GM23338 (cell line): ENCODE results near the gene ERCC1. TPM values are rescaled to one million over a fixed set of nuclear protein-coding genes. Genes with fewer than 3 reads are reported as not detected.

ENCODE experiments used
- ATAC-seq: fragments of 200-7000 bp; cut with Tn5 transposase; 3 replicates; pipeline ENCODE4 v1.9.1; 2020
- DNase-seq: peaks from one replicate; pipeline ENCODE4 v3.0.0-alpha.2; 2015; ENCODE audit warnings: low spot score
- H2AFZ ChIP-seq: fragments of 200-600 bp; sonication (generic); 2 replicates; pipeline ENCODE4 v1.8.0; 2016; ENCODE audit warnings: antibody characterized with exemption, mild to moderate bottlenecking, moderate library complexity
- H3F3A ChIP-seq: fragments of 200-600 bp; sonication (generic); replicated peaks from 2 replicates; pipeline ENCODE4 v1.8.0; 2017; ENCODE audit warnings: antibody characterized with exemption, mixed run types, low read depth
- H3K27ac ChIP-seq: fragments of 200-600 bp; sonication (generic); 2 replicates; pipeline ENCODE4 v1.6.1; 2016; ENCODE audit warnings: low read depth
- H3K27me3 ChIP-seq: fragments of 200-600 bp; sonication (generic); 2 replicates; pipeline ENCODE4 v1.8.0; 2016; ENCODE audit warnings: mild to moderate bottlenecking, mixed run types, moderate library complexity; ENCODE audit not compliant: insufficient read depth
- H3K36me3 ChIP-seq: fragments of 200-600 bp; sonication (generic); 2 replicates; pipeline ENCODE4 v1.8.0; 2016; ENCODE audit warnings: mild to moderate bottlenecking; ENCODE audit not compliant: insufficient read depth
- H3K4me1 ChIP-seq: fragments of 200-600 bp; sonication (generic); 2 replicates; pipeline ENCODE4 v1.8.0; 2016; ENCODE audit warnings: mild to moderate bottlenecking, moderate library complexity; ENCODE audit not compliant: insufficient read depth
- H3K4me2 ChIP-seq: fragments of 200-600 bp; sonication (generic); 2 replicates; pipeline ENCODE4 v1.7.1; 2017; ENCODE audit warnings: mixed run types
- H3K4me3 ChIP-seq: fragments of 200-600 bp; sonication (generic); 2 replicates; pipeline ENCODE4 v1.6.1; 2016; ENCODE audit warnings: mixed run types
- H3K79me2 ChIP-seq: fragments of 200-600 bp; sonication (generic); replicated peaks from 2 replicates; pipeline ENCODE4 v1.8.0; 2017; ENCODE audit warnings: mild to moderate bottlenecking; ENCODE audit not compliant: insufficient read depth
- H3K9me2 ChIP-seq: fragments of 200-600 bp; sonication (generic); 2 replicates; pipeline ENCODE4 v1.8.0; 2017; ENCODE audit not compliant: insufficient read depth
- H4K20me1 ChIP-seq: fragments of 200-600 bp; sonication (generic); replicated peaks from 2 replicates; pipeline ENCODE4 v1.8.0; 2017; ENCODE audit warnings: mild to moderate bottlenecking; ENCODE audit not compliant: insufficient read depth
- H3K27ac Mint-ChIP-seq: 2 replicates; pipeline ENCODE4 v1.8.0; 2020; ENCODE audit warnings: inconsistent platforms, mild to moderate bottlenecking, moderate library complexity, mixed read lengths
- H3K27me3 Mint-ChIP-seq: 3 replicates; pipeline ENCODE4 v1.8.0; 2022; ENCODE audit warnings: low read depth, mild to moderate bottlenecking, moderate library complexity, mixed read lengths, inconsistent platforms; ENCODE audit not compliant: insufficient read depth, poor library complexity
- H3K36me3 Mint-ChIP-seq: 3 replicates; pipeline ENCODE4 v1.8.0; 2021; ENCODE audit warnings: low read depth, mild to moderate bottlenecking, inconsistent platforms, moderate library complexity, mixed read lengths
- H3K4me1 Mint-ChIP-seq: 3 replicates; pipeline ENCODE4 v1.8.0; 2020; ENCODE audit warnings: mild to moderate bottlenecking, inconsistent platforms, mixed read lengths
- H3K4me3 Mint-ChIP-seq: 3 replicates; pipeline ENCODE4 v1.8.0; 2021; ENCODE audit warnings: moderate library complexity, mild to moderate bottlenecking, inconsistent platforms, mixed read lengths
- H3K9me3 Mint-ChIP-seq: 3 replicates; pipeline ENCODE4 v1.8.0; 2020; ENCODE audit warnings: moderate library complexity, mild to moderate bottlenecking, inconsistent platforms, mixed read lengths
- JUNB ChIP-seq: IDR thresholded peaks from one replicate; pipeline ENCODE4 v1.6.1; 2016; ENCODE audit warnings: antibody characterized with exemption; ENCODE audit not compliant: unreplicated experiment
- NANOG ChIP-seq: IDR thresholded peaks from 2 replicates; pipeline ENCODE4 v1.6.1; 2016; ENCODE audit warnings: antibody characterized with exemption, borderline replicate concordance
- POLR2AphosphoS5 ChIP-seq: IDR thresholded peaks from 2 replicates; pipeline ENCODE4 v1.6.1; 2016; ENCODE audit warnings: antibody characterized with exemption, low read depth
- ZNF114 ChIP-seq: fragments of 250-450 bp; sonication (Bioruptor Pico); IDR thresholded peaks from 2 replicates; pipeline ENCODE4 v1.5.0; 2020; ENCODE audit warnings: mild to moderate bottlenecking, moderate library complexity
- polyA plus RNA-seq: library from polyadenylated mRNA; unstranded; fragments of >200 nt; fragmentation: Nextera tagmentation; extraction: Ambion mirVana; gene quantifications from 2 replicates; pipeline ENCODE4 v1.2.1, GENCODE V29; 2016
- total RNA-seq: library from RNA; depleted of rRNA; stranded (reverse); fragments of >200 nt; shearing (Covaris generic); gene quantifications from 2 replicates; pipeline ENCODE4 v1.2.3, GENCODE V29; 2014
- TF ChIP-seq, protein P1 (sequence below), 2 experiments: fragments of 200-600 bp in 1 of 2; sonication (generic) in 1 of 2; conservative IDR thresholded peaks; 2 replicates each; pipeline versions ENCODE4 v1.5.1 to v1.6.1; 2016 to 2017; ENCODE audit warnings: antibody characterized with exemption in 2 of 2, low read depth in 2 of 2, mild to moderate bottlenecking in 2 of 2, moderate library complexity in 1 of 2
- TF ChIP-seq, protein P2 (sequence below): fragments of 250-450 bp; sonication (Bioruptor Pico); IDR thresholded peaks from 2 replicates; pipeline ENCODE4 v1.5.0; 2020; ENCODE audit warnings: mild to moderate bottlenecking, moderate library complexity

ERCC1 gene
- total and polyA plus RNA-seq, 2 experiments from 2014 or later, result 39.0 to 52.3 TPM

DNA sequence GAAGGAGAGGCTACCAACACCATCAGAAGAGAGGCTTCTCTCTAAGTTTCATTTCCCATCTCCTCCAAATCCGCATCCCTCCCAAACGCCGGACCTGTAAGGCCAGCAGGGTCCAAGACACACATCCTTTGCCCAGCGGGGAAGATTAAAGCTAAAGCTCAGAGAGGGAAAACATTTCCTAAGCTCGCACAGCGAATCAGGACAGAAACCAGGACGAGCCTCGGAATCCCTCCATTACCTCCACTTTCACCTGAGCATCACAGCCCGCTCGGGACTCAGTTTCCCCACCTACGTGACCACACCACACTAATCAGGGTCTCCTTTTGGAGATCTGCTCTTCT lies 43.4 kb upstream of the ERCC1 start:
- Mint-ChIP-seq H3K9me3 (no peaks in the 10 kb centered on the region), H3K4me3 (peak overlapping the region; percentile 87), H3K27ac (no peak overlapping the region), H3K27me3 (peaks cover 32% of the 10 kb centered on the region), H3K36me3 (no peaks in the 10 kb centered on the region; the same call in 2 of the 3 replicates), H3K4me1 (peaks cover 15% of the 10 kb centered on the region)
- Histone ChIP-seq H3K4me1 (peaks cover 18% of the 10 kb centered on the region; the same call in 1 of the 2 replicates), H3K27ac (no peak overlapping the region), H3K4me2 (peak overlapping the region; percentile 98), H2AFZ (peak overlapping the region; percentile 100), H3K27me3 (peaks cover 36% of the 10 kb centered on the region), H3K36me3 (no peaks in the 10 kb centered on the region), H4K20me1 (no peaks in the 10 kb centered on the region), H3K9me2 (no peaks in the 10 kb centered on the region), H3K79me2 (no peaks in the 10 kb centered on the region), H3F3A (peaks cover 17% of the 10 kb centered on the region), H3K4me3 (peak overlapping the region; percentile 95)
- DNase-seq (peak; percentile 47), ATAC-seq (no peak)
- TF ChIP-seq NANOG (no peak), POLR2AphosphoS5 (no peak), ZNF114 (CRISPR knock-in tag) (no peak)

DNA sequence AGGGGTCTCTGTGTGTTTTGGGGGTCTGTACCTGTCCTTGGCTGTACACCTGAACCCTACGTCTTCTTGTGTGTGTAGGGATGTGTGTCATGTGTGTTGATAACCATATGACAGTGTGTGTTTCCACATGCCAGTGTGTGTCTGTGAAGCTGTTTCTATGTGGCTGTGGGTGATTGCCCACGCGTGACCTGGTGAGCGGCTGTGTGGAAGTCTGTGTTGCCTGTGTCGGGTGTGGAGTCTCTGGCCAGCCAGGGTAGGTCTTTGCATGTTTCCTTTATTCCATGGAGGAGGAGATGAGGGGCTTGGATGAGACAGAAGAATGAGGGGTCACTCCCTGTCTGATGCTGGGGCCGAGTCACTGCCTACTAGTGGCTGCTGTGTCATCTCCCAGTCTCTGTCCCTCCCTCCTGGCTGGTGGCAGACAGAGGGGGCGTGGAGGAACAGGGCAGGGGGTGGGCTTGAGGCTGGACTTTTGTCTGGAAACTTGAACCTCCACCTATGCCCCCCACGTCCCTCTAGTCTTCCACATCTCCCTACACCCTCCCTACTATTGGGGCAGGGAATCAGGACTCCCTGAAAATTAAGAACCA lies 41.2 kb upstream of the ERCC1 start:
- Histone ChIP-seq H4K20me1 (no peaks in the 10 kb centered on the region; the same call in 1 of the 2 replicates), H3K36me3 (no peaks in the 10 kb centered on the region), H3K27ac (no peak overlapping the region), H3F3A (peaks cover 15% of the 10 kb centered on the region), H3K4me3 (no peak overlapping the region), H3K4me2 (no peak overlapping the region), H2AFZ (no peak overlapping the region), H3K4me1 (peaks cover 11% of the 10 kb centered on the region; the same call in 1 of the 2 replicates), H3K79me2 (no peaks in the 10 kb centered on the region), H3K27me3 (peaks cover 21% of the 10 kb centered on the region), H3K9me2 (no peaks in the 10 kb centered on the region)
- Mint-ChIP-seq H3K27me3 (peaks cover 19% of the 10 kb centered on the region), H3K27ac (no peak overlapping the region), H3K4me3 (no peak overlapping the region), H3K36me3 (no peaks in the 10 kb centered on the region; the same call in 2 of the 3 replicates), H3K4me1 (peaks cover 15% of the 10 kb centered on the region), H3K9me3 (no peaks in the 10 kb centered on the region; the same call in 2 of the 3 replicates)
- no peak for DNase-seq
- TF ChIP-seq, protein P1, sequence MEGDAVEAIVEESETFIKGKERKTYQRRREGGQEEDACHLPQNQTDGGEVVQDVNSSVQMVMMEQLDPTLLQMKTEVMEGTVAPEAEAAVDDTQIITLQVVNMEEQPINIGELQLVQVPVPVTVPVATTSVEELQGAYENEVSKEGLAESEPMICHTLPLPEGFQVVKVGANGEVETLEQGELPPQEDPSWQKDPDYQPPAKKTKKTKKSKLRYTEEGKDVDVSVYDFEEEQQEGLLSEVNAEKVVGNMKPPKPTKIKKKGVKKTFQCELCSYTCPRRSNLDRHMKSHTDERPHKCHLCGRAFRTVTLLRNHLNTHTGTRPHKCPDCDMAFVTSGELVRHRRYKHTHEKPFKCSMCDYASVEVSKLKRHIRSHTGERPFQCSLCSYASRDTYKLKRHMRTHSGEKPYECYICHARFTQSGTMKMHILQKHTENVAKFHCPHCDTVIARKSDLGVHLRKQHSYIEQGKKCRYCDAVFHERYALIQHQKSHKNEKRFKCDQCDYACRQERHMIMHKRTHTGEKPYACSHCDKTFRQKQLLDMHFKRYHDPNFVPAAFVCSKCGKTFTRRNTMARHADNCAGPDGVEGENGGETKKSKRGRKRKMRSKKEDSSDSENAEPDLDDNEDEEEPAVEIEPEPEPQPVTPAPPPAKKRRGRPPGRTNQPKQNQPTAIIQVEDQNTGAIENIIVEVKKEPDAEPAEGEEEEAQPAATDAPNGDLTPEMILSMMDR (conservative IDR thresholded peaks at IDR 0.05; ENCODE audit: low read depth in 2 of 2), result peak in 1 of 2 experiments; percentile 39; a peak in 2 of 4 replicates
- TF ChIP-seq, protein P2, sequence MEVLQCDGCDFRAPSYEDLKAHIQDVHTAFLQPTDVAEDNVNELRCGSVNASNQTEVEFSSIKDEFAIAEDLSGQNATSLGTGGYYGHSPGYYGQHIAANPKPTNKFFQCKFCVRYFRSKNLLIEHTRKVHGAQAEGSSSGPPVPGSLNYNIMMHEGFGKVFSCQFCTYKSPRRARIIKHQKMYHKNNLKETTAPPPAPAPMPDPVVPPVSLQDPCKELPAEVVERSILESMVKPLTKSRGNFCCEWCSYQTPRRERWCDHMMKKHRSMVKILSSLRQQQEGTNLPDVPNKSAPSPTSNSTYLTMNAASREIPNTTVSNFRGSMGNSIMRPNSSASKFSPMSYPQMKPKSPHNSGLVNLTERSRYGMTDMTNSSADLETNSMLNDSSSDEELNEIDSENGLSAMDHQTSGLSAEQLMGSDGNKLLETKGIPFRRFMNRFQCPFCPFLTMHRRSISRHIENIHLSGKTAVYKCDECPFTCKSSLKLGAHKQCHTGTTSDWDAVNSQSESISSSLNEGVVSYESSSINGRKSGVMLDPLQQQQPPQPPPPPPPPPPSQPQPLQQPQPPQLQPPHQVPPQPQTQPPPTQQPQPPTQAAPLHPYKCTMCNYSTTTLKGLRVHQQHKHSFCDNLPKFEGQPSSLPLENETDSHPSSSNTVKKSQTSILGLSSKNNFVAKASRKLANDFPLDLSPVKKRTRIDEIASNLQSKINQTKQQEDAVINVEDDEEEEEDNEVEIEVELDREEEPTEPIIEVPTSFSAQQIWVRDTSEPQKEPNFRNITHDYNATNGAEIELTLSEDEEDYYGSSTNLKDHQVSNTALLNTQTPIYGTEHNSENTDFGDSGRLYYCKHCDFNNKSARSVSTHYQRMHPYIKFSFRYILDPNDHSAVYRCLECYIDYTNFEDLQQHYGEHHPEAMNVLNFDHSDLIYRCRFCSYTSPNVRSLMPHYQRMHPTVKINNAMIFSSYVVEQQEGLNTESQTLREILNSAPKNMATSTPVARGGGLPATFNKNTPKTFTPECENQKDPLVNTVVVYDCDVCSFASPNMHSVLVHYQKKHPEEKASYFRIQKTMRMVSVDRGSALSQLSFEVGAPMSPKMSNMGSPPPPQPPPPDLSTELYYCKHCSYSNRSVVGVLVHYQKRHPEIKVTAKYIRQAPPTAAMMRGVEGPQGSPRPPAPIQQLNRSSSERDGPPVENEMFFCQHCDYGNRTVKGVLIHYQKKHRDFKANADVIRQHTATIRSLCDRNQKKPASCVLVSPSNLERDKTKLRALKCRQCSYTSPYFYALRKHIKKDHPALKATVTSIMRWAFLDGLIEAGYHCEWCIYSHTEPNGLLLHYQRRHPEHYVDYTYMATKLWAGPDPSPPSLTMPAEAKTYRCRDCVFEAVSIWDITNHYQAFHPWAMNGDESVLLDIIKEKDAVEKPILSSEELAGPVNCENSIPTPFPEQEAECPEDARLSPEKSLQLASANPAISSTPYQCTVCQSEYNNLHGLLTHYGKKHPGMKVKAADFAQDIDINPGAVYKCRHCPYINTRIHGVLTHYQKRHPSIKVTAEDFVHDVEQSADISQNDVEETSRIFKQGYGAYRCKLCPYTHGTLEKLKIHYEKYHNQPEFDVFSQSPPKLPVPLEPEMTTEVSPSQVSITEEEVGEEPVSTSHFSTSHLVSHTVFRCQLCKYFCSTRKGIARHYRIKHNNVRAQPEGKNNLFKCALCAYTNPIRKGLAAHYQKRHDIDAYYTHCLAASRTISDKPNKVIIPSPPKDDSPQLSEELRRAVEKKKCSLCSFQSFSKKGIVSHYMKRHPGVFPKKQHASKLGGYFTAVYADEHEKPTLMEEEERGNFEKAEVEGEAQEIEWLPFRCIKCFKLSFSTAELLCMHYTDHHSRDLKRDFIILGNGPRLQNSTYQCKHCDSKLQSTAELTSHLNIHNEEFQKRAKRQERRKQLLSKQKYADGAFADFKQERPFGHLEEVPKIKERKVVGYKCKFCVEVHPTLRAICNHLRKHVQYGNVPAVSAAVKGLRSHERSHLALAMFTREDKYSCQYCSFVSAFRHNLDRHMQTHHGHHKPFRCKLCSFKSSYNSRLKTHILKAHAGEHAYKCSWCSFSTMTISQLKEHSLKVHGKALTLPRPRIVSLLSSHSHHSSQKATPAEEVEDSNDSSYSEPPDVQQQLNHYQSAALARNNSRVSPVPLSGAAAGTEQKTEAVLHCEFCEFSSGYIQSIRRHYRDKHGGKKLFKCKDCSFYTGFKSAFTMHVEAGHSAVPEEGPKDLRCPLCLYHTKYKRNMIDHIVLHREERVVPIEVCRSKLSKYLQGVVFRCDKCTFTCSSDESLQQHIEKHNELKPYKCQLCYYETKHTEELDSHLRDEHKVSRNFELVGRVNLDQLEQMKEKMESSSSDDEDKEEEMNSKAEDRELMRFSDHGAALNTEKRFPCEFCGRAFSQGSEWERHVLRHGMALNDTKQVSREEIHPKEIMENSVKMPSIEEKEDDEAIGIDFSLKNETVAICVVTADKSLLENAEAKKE (CRISPR knock-in tag), result no peak
- TF ChIP-seq JUNB, result no peak
- no peak for ATAC-seq
